Kidney (tissue), 14 donors: ENCODE results near the gene KLB. TPM values are rescaled to one million over a fixed set of nuclear protein-coding genes. Genes with fewer than 3 reads are reported as not detected.
A peak's percentile ranks its signal among the peaks of the same experiment; 100 is the strongest.

Source experiments
- DNase-seq, 5 donors: peaks; one replicate each; pipeline ENCODE4 v3.0.0-alpha.2; 2013 to 2020
- FAIRE-seq: peaks from 2 replicates; lab custom pipeline; 2012; peaks lifted over from hg19 to GRCh38; lab: Jason Lieb, UNC
- H3K27ac ChIP-seq, 2 donors: one replicate each; pipeline ENCODE4 v1.7.0; 2013; ENCODE audit warnings: low read depth in 2 of 2, low read length in 2 of 2, inconsistent platforms in 1 of 2
- H3K27me3 ChIP-seq: one replicate; pipeline ENCODE4 v1.7.1; 2013; ENCODE audit warnings: low read length, inconsistent platforms; ENCODE audit not compliant: control insufficient read depth, insufficient read depth
- H3K36me3 ChIP-seq, 3 donors: one replicate each; pipeline versions ENCODE4 v1.7.0 to v1.7.1; 2013; ENCODE audit warnings: low read length in 3 of 3, control low read depth in 1 of 3, inconsistent platforms in 1 of 3; ENCODE audit not compliant: insufficient read depth in 3 of 3, control insufficient read depth in 2 of 3
- H3K4me1 ChIP-seq, 3 donors: one replicate each; pipeline versions ENCODE4 v1.7.0 to v1.7.1; 2013; ENCODE audit warnings: low read length in 3 of 3, inconsistent platforms in 1 of 3, low read depth in 1 of 3; ENCODE audit not compliant: control insufficient read depth in 2 of 3, insufficient read depth in 2 of 3
- H3K4me3 ChIP-seq, 3 donors: one replicate each; pipeline versions ENCODE4 v1.7.0 to v1.8.1; 2013; ENCODE audit warnings: low read length in 3 of 3, control low read depth in 1 of 3, inconsistent platforms in 1 of 3
- H3K9ac ChIP-seq, 3 donors: one replicate each; pipeline versions ENCODE4 v1.7.0 to v1.7.1; 2013; ENCODE audit warnings: low read length in 3 of 3, control low read depth in 1 of 3, inconsistent platforms in 1 of 3
- H3K9me3 ChIP-seq, 3 donors: one replicate each; pipeline versions ENCODE4 v1.7.0 to v1.7.1; 2013; ENCODE audit warnings: low read length in 3 of 3, control low read depth in 1 of 3, inconsistent platforms in 1 of 3; ENCODE audit not compliant: control insufficient read depth in 2 of 3, insufficient read depth in 1 of 3
- intact Hi-C: fragments of 100-400 bp; cut with DNase I; formaldehyde crosslinking; loops from one replicate; pipeline ENCODE4 v1.11.1; 2022
- polyA plus RNA-seq: library from polyadenylated mRNA; stranded (reverse); fragments of 350-450 nt; fragmentation: Illumina TruSeq; extraction: RNeasy Lipid Tissue Mini Kit (QIAGEN cat#74804); gene quantifications from one replicate; pipeline ENCODE4 v1.2.3, GENCODE V29; 2014; ENCODE audit warnings: low read depth, low replicate concordance; ENCODE audit not compliant: insufficient read depth
- total RNA-seq: library from RNA; stranded (reverse); fragmentation: NEBNext Ultra II Directional; extraction: Animal tissue kit (Norgen Biotek cat#: 25700); gene quantifications from one replicate; pipeline ENCODE4 v1.2.1, GENCODE V29; 2021
- TF ChIP-seq, protein P1 (sequence below): IDR thresholded peaks from 3 replicates; pipeline ENCODE4 v1.5.1; 2012; ENCODE audit warnings: mild to moderate bottlenecking, moderate library complexity, borderline replicate concordance; ENCODE audit not compliant: insufficient read depth; ENCODE audit errors: extremely low read depth
- donor health status: control.
- donor health status: control.
- donor health status: control.
- donor health status: control.
- donor health status: control.
- donor health status: DM: yes; HTN: yes; CAD: no.
- donor health status: Normal renal cell carcinoma (clear cell type).

KLB gene
- total and polyA plus RNA-seq, 2 donors from 2014 or later: 0.41 TPM; not detected in 1

- intact Hi-C loops: no loop called here
- H3K4me1 ChIP-seq: peaks cover 0 to 8% (median 3%) of the 10 kb centered on the region in 3 donors
- H3K9ac ChIP-seq: no peak overlapping the region
- no peaks in the 10 kb centered on the region for H3K36me3 ChIP-seq
- DNase-seq (no peak), FAIRE-seq (no peak)
- no peak overlapping the region for H3K27ac ChIP-seq
- TF ChIP-seq, protein P1, sequence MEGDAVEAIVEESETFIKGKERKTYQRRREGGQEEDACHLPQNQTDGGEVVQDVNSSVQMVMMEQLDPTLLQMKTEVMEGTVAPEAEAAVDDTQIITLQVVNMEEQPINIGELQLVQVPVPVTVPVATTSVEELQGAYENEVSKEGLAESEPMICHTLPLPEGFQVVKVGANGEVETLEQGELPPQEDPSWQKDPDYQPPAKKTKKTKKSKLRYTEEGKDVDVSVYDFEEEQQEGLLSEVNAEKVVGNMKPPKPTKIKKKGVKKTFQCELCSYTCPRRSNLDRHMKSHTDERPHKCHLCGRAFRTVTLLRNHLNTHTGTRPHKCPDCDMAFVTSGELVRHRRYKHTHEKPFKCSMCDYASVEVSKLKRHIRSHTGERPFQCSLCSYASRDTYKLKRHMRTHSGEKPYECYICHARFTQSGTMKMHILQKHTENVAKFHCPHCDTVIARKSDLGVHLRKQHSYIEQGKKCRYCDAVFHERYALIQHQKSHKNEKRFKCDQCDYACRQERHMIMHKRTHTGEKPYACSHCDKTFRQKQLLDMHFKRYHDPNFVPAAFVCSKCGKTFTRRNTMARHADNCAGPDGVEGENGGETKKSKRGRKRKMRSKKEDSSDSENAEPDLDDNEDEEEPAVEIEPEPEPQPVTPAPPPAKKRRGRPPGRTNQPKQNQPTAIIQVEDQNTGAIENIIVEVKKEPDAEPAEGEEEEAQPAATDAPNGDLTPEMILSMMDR: no peak
- no peaks in the 10 kb centered on the region for H3K27me3 ChIP-seq
- H3K4me3 ChIP-seq: no peak overlapping the region
- no peaks in the 10 kb centered on the region for H3K9me3 ChIP-seq
Observed at GRCh38 chr4:39427520-39428114, 20.9 kb downstream of the KLB start.

GRCh38 chr4:39429476-39430334 is 23.0 kb downstream of the KLB start:
- Histone ChIP-seq H3K27me3 (no peaks in the 10 kb centered on the region), H3K27ac (no peak overlapping the region), H3K9ac (no peak overlapping the region), H3K4me3 (no peak overlapping the region), H3K4me1 (peaks cover 0 to 8% (median 3%) of the 10 kb centered on the region in 3 donors), H3K36me3 (no peaks in the 10 kb centered on the region), H3K9me3 (no peaks in the 10 kb centered on the region)
- TF ChIP-seq, protein P1: no peak
- intact Hi-C loops: no loop called here
- DNase-seq (peak in 1 of 5 donors; percentile 11), FAIRE-seq (no peak)

DNA sequence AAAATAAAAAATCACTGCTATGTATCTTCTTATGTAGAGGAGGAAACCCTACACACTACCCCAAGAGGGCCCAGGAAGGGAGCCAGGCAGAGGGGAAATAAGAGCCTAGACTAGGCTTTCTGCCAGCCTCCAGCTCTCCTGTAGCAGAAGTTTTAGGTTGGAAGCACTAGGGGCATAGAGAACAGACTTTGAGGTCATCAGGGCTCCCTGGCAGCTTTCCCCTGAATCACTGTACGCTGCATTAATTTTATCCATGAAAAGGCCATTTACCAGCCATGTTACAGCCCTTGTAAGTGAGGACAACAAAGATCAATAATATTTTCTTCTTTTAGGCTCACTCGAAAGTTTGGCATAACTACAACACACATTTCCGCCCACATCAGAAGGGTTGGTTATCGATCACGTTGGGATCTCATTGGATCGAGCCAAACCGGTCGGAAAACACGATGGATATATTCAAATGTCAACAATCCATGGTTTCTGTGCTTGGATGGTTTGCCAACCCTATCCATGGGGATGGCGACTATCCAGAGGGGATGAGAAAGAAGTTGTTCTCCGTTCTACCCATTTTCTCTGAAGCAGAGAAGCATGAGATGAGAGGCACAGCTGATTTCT is 27.3 kb downstream of the KLB start:
- peaks cover 0 to 8% (median 3%) of the 10 kb centered on the region in 3 donors for H3K4me1 ChIP-seq
- no peak overlapping the region for H3K4me3 ChIP-seq
- FAIRE-seq (no peak), DNase-seq (no peak)
- H3K9me3 ChIP-seq: no peaks in the 10 kb centered on the region
- TF ChIP-seq, protein P1: no peak
- H3K9ac ChIP-seq: no peak overlapping the region
- no peak overlapping the region for H3K27ac ChIP-seq
- intact Hi-C loops: no loop called here
- H3K36me3 ChIP-seq: no peaks in the 10 kb centered on the region
- H3K27me3 ChIP-seq: no peaks in the 10 kb centered on the region
